Measurements from ENCODE around the gene METTL27.
"Not testable (repeated sequence)": the region's sequence is repeated elsewhere in the genome, so short reads cannot be mapped to it uniquely, and the experiment has no call there.

Gene METTL27

DNA sequence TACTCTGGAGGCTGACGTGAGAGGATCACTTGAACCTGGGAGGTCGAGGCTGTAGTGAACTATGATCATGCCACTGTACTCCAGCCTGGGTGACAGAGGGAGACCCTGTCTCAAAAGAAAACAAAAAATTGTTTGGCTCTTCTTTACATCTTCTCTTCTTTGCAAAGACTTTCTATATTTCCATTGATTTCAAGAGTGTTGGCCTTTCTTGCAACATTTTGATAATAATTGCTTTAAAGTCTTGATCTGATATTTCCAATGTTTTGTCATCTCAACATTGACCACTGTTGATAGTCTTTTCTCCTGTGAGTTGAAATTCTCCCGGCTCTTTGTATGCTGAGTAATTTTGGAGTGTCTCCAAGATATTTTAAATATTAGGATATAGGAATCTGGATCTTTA, 29.3 kb downstream of the METTL27 start:
- DNase-seq = no peak

GRCh38 chr7:73811760-73812168, 30.6 kb downstream of the METTL27 start:
- DNase-seq = peak; percentile 60

- DNase-seq = no peak
Measured at GRCh38 chr7:73810998-73811360, 31.3 kb downstream of the METTL27 start.

DNA sequence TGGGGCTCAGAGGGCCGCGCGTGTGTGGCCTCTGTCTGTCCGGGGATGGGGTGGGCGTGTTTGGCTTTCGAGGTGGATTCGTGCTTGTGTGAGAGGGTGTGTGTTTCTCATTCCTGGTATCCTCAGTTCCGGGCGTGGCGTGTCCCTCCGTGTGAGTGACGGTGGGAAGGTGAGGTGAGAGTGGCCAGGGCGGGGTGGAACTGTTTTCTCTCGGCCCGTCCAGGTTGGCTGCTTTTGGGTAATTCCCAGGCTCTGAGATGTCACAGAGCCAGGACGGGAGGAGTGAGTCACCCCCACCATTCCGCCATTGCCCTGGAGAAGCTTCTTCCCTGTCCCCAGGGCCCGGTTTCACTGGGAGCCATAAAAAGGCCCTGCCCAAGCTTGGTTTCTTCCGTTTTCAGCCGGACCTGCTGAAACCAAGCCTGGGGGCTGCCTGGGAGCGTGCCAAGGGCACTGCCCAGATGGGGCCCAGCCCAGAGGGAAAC, 32.8 kb downstream of the METTL27 start:
- no peak for DNase-seq

DNA sequence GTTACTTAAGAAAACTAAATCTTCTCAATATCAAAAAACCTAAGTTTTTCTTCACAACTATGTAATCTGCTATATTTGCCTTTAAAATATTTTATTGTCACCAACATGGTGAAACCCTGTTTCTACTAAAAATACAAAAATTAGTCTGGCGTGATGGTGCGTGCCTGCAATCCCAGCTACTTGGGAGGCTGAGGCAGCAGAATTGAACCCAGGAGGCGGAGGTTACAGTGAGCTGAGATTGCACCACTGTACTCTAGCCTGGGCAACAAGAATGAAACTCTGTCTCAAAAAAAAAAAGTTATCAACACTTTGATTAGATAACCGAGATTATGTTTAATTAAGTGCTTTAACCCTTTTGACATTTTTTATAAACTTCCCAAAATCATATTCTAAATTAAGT, 39.9 kb downstream of the METTL27 start:
- DNase-seq = no peak

- no peak for DNase-seq
Measured at GRCh38 chr7:73801577-73801976, 40.7 kb downstream of the METTL27 start.

- no peak for DNase-seq
Measured at GRCh38 chr7:73799282-73800141, 42.8 kb downstream of the METTL27 start.

- not testable (repeated sequence) for DNase-seq
Measured at GRCh38 chr7:73797176-73797575, 45.1 kb downstream of the METTL27 start.

- not testable (repeated sequence) for DNase-seq
Measured at GRCh38 chr7:73796656-73797055, 45.7 kb downstream of the METTL27 start.

- DNase-seq = not testable (repeated sequence)
Measured at GRCh38 chr7:73795188-73795587, 47.1 kb downstream of the METTL27 start.

GRCh38 chr7:73791170-73791690, 51.1 kb downstream of the METTL27 start:
- DNase-seq = not testable (repeated sequence)

DNA sequence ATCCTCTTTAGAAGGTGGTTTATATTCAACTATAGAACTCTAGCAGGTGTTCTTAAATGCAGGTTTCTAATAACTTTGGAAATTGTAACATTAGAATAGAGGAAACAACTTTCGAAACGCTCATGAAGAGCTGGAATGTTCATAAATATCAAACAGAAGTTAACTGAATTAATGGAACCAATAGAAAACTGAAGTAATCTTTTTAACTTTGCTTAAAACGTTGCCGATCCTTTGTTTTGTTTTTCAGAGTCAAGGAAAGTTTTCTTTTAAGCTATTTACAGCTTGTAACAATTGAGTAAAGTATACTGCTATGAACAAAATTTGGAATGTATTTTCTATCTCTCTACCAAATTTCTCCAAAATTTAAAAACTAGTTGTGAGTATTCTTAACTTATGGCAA, 53.3 kb downstream of the METTL27 start:
- DNase-seq = no peak

DNA sequence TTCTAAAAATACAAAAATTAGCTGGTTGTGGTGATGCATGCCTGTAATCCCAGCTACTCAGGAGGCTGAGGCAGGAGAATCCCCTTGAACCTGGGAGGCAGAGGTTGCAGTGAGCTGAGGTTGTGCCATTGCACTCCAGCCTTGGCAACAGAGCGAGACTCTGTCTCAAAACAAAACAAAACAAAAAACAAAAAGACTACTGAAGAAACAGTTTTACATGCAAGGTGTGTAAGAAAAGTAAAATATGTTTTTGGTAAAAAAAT, 54.6 kb downstream of the METTL27 start:
- not testable (repeated sequence) for DNase-seq

DNA sequence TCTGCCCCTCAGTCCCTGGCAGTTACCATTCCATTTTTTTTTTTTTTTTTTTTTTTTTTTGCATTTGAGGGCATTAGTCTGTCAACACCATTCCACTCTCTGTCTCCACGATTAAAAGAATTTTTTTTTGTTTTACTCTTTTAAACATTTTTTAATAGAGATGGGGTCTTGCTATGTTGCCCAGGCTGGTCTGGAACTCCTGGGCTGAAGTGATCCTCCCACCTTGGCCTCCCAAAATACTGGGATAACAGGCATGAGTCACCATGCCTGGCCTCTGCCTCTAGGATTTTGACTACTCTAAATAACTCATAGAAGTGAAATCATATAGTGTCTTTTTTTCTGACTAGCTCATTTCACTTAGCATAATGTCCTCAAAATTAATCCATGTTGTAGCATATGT, 55.7 kb downstream of the METTL27 start:
- no peak for DNase-seq
